Measurements from ENCODE around the gene RPGRIP1L. TPM values are rescaled to one million over a fixed set of nuclear protein-coding genes. Genes with fewer than 3 reads are reported as not detected.

The RPGRIP1L gene
- total RNA-seq, 1 donor from 2014 or later = 1.7 TPM

DNA sequence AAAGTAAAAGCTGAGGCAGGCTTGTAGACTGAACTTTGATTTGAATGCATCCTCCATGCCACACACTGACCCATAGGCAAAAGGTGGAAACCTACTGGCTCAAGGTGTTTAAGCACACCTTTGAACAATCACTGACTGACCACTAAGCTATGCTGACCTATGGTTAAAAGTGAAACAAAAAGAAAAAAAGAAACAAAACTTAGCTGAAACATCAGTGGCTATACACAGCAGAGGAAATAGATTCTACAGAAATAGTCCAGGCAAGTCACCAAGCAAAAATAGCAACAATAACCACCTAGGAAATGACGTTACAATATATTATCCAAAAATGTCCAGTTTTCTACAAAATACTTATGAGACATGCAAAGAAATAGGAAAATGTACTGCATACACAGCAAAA is 60.2 kb downstream of the RPGRIP1L start:
- Histone ChIP-seq H3K36me3 (peaks cover 27% of the 10 kb centered on the region), H3K4me3 (no peak overlapping the region), H3K4me1 (no peaks in the 10 kb centered on the region), H3K27me3 (ENCODE audit: low read depth) (no peaks in the 10 kb centered on the region), H3K9me3 (replicated peaks) (peaks cover 20% of the 10 kb centered on the region), H3K27ac (replicated peaks) (no peak overlapping the region)
- no peak for DNase-seq
- intact Hi-C loops (cut with micrococcal nuclease) = no loop called here
- no peak for TF ChIP-seq CTCF (IDR thresholded peaks at IDR 0.05; ENCODE audit: borderline replicate concordance)

GRCh38 chr16:53642094-53642493 is 61.6 kb downstream of the RPGRIP1L start:
- H3K4me3 ChIP-seq = no peak overlapping the region
- no peaks in the 10 kb centered on the region for H3K27me3 ChIP-seq (ENCODE audit: low read depth)
- H3K27ac ChIP-seq (replicated peaks) = no peak overlapping the region
- intact Hi-C loops (cut with micrococcal nuclease) = no loop called here
- peaks cover 20% of the 10 kb centered on the region for H3K9me3 ChIP-seq (replicated peaks)
- H3K36me3 ChIP-seq = peaks cover 27% of the 10 kb centered on the region
- no peaks in the 10 kb centered on the region for H3K4me1 ChIP-seq
- DNase-seq = no peak
- TF ChIP-seq CTCF (IDR thresholded peaks at IDR 0.05; ENCODE audit: borderline replicate concordance) = no peak

- intact Hi-C loops (cut with micrococcal nuclease) = no loop called here
- no peak for TF ChIP-seq CTCF (IDR thresholded peaks at IDR 0.05; ENCODE audit: borderline replicate concordance)
- no peak overlapping the region for H3K27ac ChIP-seq (replicated peaks)
Measured at GRCh38 chr16:53636978-53637377, 66.7 kb downstream of the RPGRIP1L start.

GRCh38 chr16:53632526-53632925 is 71.1 kb downstream of the RPGRIP1L start:
- no peak for TF ChIP-seq CTCF (IDR thresholded peaks at IDR 0.05; ENCODE audit: borderline replicate concordance)
- intact Hi-C loops (cut with micrococcal nuclease) = no loop called here
- H3K9me3 ChIP-seq (replicated peaks) = no peaks in the 10 kb centered on the region
- H3K4me1 ChIP-seq = peaks cover 4% of the 10 kb centered on the region
- no peak overlapping the region for H3K4me3 ChIP-seq
- DNase-seq = no peak
- H3K27me3 ChIP-seq (ENCODE audit: low read depth) = no peaks in the 10 kb centered on the region
- H3K36me3 ChIP-seq = peaks cover 11% of the 10 kb centered on the region
- H3K27ac ChIP-seq (replicated peaks) = no peak overlapping the region

More at GRCh38 chr16:53636978-53637377, 66.7 kb downstream of the RPGRIP1L start:
- no peaks in the 10 kb centered on the region for H3K4me1 ChIP-seq
- no peak overlapping the region for H3K4me3 ChIP-seq
- H3K36me3 ChIP-seq = peaks cover 15% of the 10 kb centered on the region
- H3K27me3 ChIP-seq (ENCODE audit: low read depth) = no peaks in the 10 kb centered on the region
- no peaks in the 10 kb centered on the region for H3K9me3 ChIP-seq (replicated peaks)
- DNase-seq = no peak

DNA sequence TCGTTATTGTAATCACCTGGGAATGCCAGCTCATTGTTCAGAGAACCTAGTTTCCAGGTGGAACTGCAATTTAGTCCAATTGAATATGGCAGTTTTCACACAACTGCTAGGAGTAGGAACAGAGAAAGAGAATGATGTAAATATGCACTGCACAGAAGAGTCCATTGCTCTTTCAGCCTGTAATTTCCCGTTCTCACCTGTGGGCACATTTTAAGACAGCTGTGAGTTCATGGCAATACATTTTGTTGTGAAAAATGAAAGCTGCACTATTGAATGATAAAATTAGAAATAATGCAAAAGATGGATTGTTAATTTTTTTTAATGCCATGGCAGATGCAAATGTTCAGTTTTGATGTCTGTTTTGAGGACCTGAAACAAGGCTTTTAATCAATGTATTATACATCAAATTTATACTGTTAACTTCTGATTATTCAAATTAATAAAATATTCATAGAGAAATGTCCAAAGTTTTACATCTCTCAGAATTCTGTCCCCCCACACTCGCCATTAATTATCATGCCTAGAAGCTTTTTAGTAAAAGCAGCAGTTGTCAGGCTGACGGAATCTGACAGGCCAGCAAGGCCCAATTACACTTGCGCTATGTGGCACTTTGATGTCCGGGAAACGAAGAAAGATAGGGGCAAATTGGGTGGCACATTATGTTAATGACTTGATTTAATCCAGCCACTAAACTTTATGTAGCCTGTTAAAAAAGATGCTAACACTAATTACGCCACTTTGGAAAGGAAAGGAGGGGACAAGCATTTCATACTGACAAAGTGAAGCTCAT is 72.2 kb downstream of the RPGRIP1L start:
- no peak overlapping the region for H3K4me3 ChIP-seq
- no peak overlapping the region for H3K27ac ChIP-seq (replicated peaks)
- H3K9me3 ChIP-seq (replicated peaks) = no peaks in the 10 kb centered on the region
- peaks cover 11% of the 10 kb centered on the region for H3K36me3 ChIP-seq
- H3K4me1 ChIP-seq = peaks cover 4% of the 10 kb centered on the region
- intact Hi-C loops (cut with micrococcal nuclease) = no loop called here
- H3K27me3 ChIP-seq (ENCODE audit: low read depth) = no peaks in the 10 kb centered on the region
- DNase-seq = no peak
- no peak for TF ChIP-seq CTCF (IDR thresholded peaks at IDR 0.05; ENCODE audit: borderline replicate concordance)
